Activated T-cell treated with anti-CD3 and anti-CD28 coated beads, Interleukin-2, amount 50 U/mL, for 72 hours (primary cell): ENCODE data around the gene ACKR4. TPM values are rescaled to one million over a fixed set of nuclear protein-coding genes. Genes with fewer than 3 reads are reported as not detected.
A peak's percentile ranks its signal among the peaks of the same experiment; 100 is the strongest.

Experiments used
- ATAC-seq, 2 donors: fragments of 150-1000 bp; cut with Tn5 transposase; replicated peaks in 1 of 2; 2 replicates each; pipeline ENCODE4 v1.10.0; 2021; ENCODE audit warnings: moderate library complexity in 2 of 2, mild to moderate bottlenecking in 1 of 2
- DNase-seq, 2 donors: peaks; one replicate each; pipeline ENCODE4 v3.0.0; 2021 to 2022; ENCODE audit warnings: mixed read lengths in 1 of 2
- H3K27ac Mint-ChIP-seq: one replicate; pipeline ENCODE4 v1.8.0; 2022; ENCODE audit warnings: mild to moderate bottlenecking, moderate library complexity, mixed read lengths
- H3K27me3 Mint-ChIP-seq: one replicate; pipeline ENCODE4 v1.8.0; 2022; ENCODE audit warnings: low read depth, mixed read lengths
- H3K36me3 Mint-ChIP-seq, 2 donors: one replicate each; pipeline ENCODE4 v1.8.0; 2022; ENCODE audit warnings: mixed read lengths in 2 of 2, mild to moderate bottlenecking in 1 of 2; ENCODE audit not compliant: insufficient read depth in 2 of 2
- H3K4me1 Mint-ChIP-seq: one replicate; pipeline ENCODE4 v1.8.0; 2022; ENCODE audit warnings: low read depth, mixed read lengths
- H3K4me3 Mint-ChIP-seq, 2 donors: one replicate each; pipeline ENCODE4 v1.8.0; 2022; ENCODE audit warnings: mild to moderate bottlenecking in 2 of 2, mixed read lengths in 2 of 2, moderate library complexity in 2 of 2
- H3K9me3 Mint-ChIP-seq, 2 donors: one replicate each; pipeline ENCODE4 v1.8.0; 2022; ENCODE audit warnings: mixed read lengths in 2 of 2
- total RNA-seq, 2 donors: library from RNA; stranded (reverse); gene quantifications; one replicate each; pipeline ENCODE4 v1.2.3, GENCODE V29; 2022

ACKR4 gene
- total RNA-seq, 2 donors from 2014 or later = not detected

GRCh38 chr3:132568422-132568821 lies 28.6 kb upstream of the ACKR4 start:
- DNase-seq (no peak), ATAC-seq (no peak)
- Mint-ChIP-seq H3K27ac (peak overlapping the region; percentile 93), H3K36me3 (peaks cover 2% of the 10 kb centered on the region in 2 donors), H3K4me1 (peaks cover 15% of the 10 kb centered on the region), H3K4me3 (peak overlapping the region in 1 of 2 donors; percentile 65), H3K9me3 (no peaks in the 10 kb centered on the region), H3K27me3 (no peaks in the 10 kb centered on the region)

DNA sequence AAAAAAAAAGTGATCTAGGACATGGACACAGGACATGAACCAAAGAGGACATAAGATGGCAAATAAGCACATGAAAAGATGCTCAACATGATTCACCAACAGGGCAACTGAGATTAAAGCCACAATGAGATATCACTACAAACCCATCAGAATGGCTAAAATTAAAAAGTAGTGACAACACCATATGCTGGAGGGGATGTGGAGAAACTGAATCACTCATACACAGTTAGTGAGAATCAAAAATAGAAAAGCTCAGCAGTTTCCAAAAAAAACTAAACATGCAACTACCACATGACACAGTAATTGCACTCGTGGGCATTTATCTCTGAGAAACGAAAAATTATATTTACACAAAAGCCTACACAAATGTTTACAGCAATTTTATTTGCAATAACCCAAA lies 27.9 kb upstream of the ACKR4 start:
- no peak for DNase-seq
- Mint-ChIP-seq H3K9me3 (no peaks in the 10 kb centered on the region), H3K4me3 (peak overlapping the region in 1 of 2 donors; percentile 65), H3K36me3 (peaks cover 0 to 2% of the 10 kb centered on the region in 2 donors), H3K4me1 (peaks cover 15% of the 10 kb centered on the region), H3K27ac (peak overlapping the region; percentile 93), H3K27me3 (no peaks in the 10 kb centered on the region)
- peak; percentile 65 to 92 for ATAC-seq

- DNase-seq (no peak), ATAC-seq (peak; percentile 25 to 52)
- H3K27ac Mint-ChIP-seq = peak overlapping the region; percentile 93
- H3K36me3 Mint-ChIP-seq = peaks cover 0 to 2% of the 10 kb centered on the region in 2 donors
- H3K27me3 Mint-ChIP-seq = no peaks in the 10 kb centered on the region
- no peaks in the 10 kb centered on the region for H3K9me3 Mint-ChIP-seq
- H3K4me3 Mint-ChIP-seq = peak overlapping the region in 1 of 2 donors; percentile 65
- peaks cover 15% of the 10 kb centered on the region for H3K4me1 Mint-ChIP-seq
Measured at GRCh38 chr3:132569580-132569979, 27.5 kb upstream of the ACKR4 start.

DNA sequence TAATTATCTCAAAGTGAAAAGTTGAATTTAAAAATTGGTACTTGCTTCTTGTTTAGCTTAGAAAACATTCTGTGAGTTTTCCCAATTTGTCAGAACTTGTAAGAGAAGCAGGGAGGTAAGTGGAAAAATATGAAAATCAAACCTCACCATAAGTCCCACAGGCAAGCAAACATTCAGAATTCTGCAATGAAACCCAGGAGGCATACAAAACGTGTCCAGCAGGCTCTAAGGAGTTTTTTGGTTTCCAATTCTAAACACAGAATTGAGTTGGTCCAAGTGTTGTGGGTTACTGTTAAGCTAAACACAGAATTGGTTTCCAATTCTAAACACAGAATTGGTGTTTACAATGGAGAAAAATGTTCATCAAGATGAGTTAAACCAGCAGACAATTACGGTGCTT lies 27.1 kb upstream of the ACKR4 start:
- DNase-seq (no peak), ATAC-seq (no peak)
- Mint-ChIP-seq H3K36me3 (peaks cover 0 to 2% of the 10 kb centered on the region in 2 donors), H3K4me3 (peak overlapping the region in 1 of 2 donors; percentile 65), H3K27ac (no peak overlapping the region), H3K9me3 (no peaks in the 10 kb centered on the region), H3K4me1 (peaks cover 15% of the 10 kb centered on the region), H3K27me3 (no peaks in the 10 kb centered on the region)

DNA sequence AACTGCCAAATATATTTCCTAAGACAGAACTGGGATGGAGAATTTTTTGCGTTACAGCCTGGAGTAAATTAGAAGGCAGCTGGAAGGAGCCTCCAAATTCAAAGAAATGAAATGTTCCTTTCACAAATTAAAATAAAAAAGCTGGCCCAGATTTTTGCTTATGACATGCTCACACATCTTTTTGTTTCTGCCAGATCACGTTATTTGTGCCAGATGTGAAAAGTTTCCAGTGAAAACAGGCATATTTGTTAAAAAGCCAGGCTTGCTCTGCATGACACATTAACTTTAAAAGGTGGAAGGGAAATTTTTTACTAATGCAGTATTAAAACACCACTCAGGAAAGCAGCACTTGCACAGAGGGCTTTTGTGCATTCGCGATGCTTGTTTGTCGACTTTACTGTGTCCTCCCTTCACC lies 23.3 kb upstream of the ACKR4 start:
- peaks cover 8% of the 10 kb centered on the region for H3K4me1 Mint-ChIP-seq
- no peaks in the 10 kb centered on the region for H3K9me3 Mint-ChIP-seq
- H3K4me3 Mint-ChIP-seq = no peak overlapping the region
- peaks cover 2 to 3% of the 10 kb centered on the region in 2 donors for H3K36me3 Mint-ChIP-seq
- H3K27ac Mint-ChIP-seq = no peak overlapping the region
- ATAC-seq = no peak
- H3K27me3 Mint-ChIP-seq = no peaks in the 10 kb centered on the region
- DNase-seq = no peak

GRCh38 chr3:132587401-132587800 lies 9.7 kb upstream of the ACKR4 start:
- H3K4me1 Mint-ChIP-seq = no peaks in the 10 kb centered on the region
- DNase-seq (no peak), ATAC-seq (no peak)
- H3K9me3 Mint-ChIP-seq = peaks cover 2% of the 10 kb centered on the region in 2 donors
- H3K4me3 Mint-ChIP-seq = no peak overlapping the region
- peaks cover 7 to 10% of the 10 kb centered on the region in 2 donors for H3K36me3 Mint-ChIP-seq
- no peaks in the 10 kb centered on the region for H3K27me3 Mint-ChIP-seq
- H3K27ac Mint-ChIP-seq = no peak overlapping the region

DNA sequence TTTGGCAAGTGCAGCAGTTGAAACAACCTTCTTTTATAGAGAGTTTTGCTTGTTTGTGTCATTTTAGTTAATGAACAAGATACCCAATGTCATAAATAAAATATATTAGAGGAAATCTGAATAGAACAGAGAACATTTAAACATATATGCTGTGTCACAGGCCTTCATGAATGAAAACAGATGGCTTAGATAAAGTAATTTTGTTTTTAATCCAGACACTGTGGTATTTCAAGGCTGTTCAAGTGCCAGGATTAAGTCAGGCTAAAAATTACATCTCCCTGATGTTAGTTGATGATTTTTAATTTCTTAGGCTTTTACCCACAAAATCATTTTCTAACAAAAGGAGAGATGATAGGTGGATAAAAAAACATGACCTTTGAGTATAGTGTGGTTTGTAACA lies 4.9 kb upstream of the ACKR4 start:
- Mint-ChIP-seq H3K4me1 (no peaks in the 10 kb centered on the region), H3K27ac (no peak overlapping the region), H3K27me3 (no peaks in the 10 kb centered on the region), H3K9me3 (peaks cover under 1% of the 10 kb centered on the region in 2 donors), H3K36me3 (peaks cover 9 to 17% of the 10 kb centered on the region in 2 donors), H3K4me3 (no peak overlapping the region)
- no peak for DNase-seq
- ATAC-seq = no peak

DNA sequence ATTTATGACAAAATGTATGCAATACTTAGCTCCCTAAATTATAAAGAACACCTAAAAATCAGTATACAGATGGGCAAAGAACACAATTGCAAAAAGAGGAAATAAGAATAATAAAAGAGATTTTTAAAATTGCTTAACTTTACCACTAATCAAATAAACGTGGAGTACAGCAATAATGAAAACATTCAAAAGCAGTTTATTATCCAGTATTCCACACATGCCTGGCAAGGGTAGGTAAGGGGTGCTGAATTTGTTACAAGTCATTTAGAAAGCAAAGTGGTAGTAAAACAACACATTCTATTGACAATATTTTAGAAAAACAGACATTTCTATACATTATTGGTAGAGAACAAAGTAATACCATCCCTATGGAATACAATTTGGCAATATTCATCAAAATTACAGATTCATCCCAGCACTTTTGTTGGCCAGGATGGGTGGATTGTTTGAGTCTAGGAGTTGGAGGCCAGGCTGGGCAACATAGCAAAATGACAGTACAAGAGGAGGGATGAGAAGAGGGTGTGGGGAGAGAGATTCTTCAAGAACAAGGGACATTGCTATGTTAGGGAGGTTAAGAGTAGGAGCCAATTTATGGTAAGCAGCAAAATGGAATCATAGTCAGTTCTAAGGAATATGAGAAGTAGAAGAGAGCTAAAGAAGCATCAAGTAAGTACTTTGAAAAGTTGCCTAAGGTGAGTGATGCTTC lies 3.7 kb upstream of the ACKR4 start:
- Mint-ChIP-seq H3K36me3 (peaks cover 9 to 15% of the 10 kb centered on the region in 2 donors), H3K4me3 (no peak overlapping the region), H3K9me3 (no peaks in the 10 kb centered on the region), H3K4me1 (no peaks in the 10 kb centered on the region), H3K27ac (no peak overlapping the region), H3K27me3 (no peaks in the 10 kb centered on the region)
- ATAC-seq = no peak
- no peak for DNase-seq

GRCh38 chr3:132593947-132594323 lies 3.1 kb upstream of the ACKR4 start:
- H3K27ac Mint-ChIP-seq = no peak overlapping the region
- no peaks in the 10 kb centered on the region for H3K9me3 Mint-ChIP-seq
- H3K27me3 Mint-ChIP-seq = no peaks in the 10 kb centered on the region
- no peak for DNase-seq
- no peak overlapping the region for H3K4me3 Mint-ChIP-seq
- no peak for ATAC-seq
- H3K4me1 Mint-ChIP-seq = no peaks in the 10 kb centered on the region
- H3K36me3 Mint-ChIP-seq = peaks cover 13 to 19% of the 10 kb centered on the region in 2 donors

DNA sequence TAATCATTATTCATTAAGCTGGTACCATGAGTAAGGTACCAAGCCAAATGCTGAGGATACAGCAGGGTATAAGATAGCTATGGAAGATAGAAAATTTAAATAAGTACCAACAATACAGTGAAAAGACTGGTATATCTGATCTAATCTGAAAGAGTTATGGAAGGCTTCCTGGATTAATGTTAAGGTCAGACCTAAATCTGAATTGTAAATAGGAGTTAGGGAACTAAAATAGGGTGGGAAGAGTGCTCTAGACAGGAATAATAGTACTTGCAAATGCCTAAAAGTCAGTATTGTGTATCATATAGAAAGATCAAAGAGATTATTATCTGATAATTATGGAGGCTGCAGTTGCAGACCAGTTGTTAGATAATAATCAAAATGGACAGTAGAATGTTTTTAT lies 2.6 kb upstream of the ACKR4 start:
- no peak for ATAC-seq

GRCh38 chr3:132595014-132595413 lies 2.1 kb upstream of the ACKR4 start:
- no peaks in the 10 kb centered on the region for H3K9me3 Mint-ChIP-seq
- no peaks in the 10 kb centered on the region for H3K27me3 Mint-ChIP-seq
- no peak for DNase-seq
- ATAC-seq = no peak
- H3K36me3 Mint-ChIP-seq = peaks cover 10 to 19% of the 10 kb centered on the region in 2 donors
- H3K27ac Mint-ChIP-seq = no peak overlapping the region
- H3K4me3 Mint-ChIP-seq = no peak overlapping the region
- no peaks in the 10 kb centered on the region for H3K4me1 Mint-ChIP-seq

More for the DNA sequence above, 2.6 kb upstream of the ACKR4 start:
- Mint-ChIP-seq H3K4me1 (no peaks in the 10 kb centered on the region), H3K27me3 (no peaks in the 10 kb centered on the region), H3K36me3 (peaks cover 13 to 19% of the 10 kb centered on the region in 2 donors), H3K27ac (no peak overlapping the region), H3K9me3 (no peaks in the 10 kb centered on the region), H3K4me3 (no peak overlapping the region)
- no peak for DNase-seq

- DNase-seq = no peak
- peaks cover 7 to 15% of the 10 kb centered on the region in 2 donors for H3K36me3 Mint-ChIP-seq
- H3K27me3 Mint-ChIP-seq = no peaks in the 10 kb centered on the region
- no peaks in the 10 kb centered on the region for H3K4me1 Mint-ChIP-seq
- no peak overlapping the region for H3K4me3 Mint-ChIP-seq
- H3K27ac Mint-ChIP-seq = no peak overlapping the region
- no peaks in the 10 kb centered on the region for H3K9me3 Mint-ChIP-seq
- ATAC-seq = no peak
Measured at GRCh38 chr3:132596326-132596725, 744 bp upstream of the ACKR4 start.

- H3K36me3 Mint-ChIP-seq = peaks cover 7 to 13% of the 10 kb centered on the region in 2 donors
- no peaks in the 10 kb centered on the region for H3K9me3 Mint-ChIP-seq
- H3K4me1 Mint-ChIP-seq = no peaks in the 10 kb centered on the region
- no peak for DNase-seq
- no peak for ATAC-seq
- no peaks in the 10 kb centered on the region for H3K27me3 Mint-ChIP-seq
- no peak overlapping the region for H3K4me3 Mint-ChIP-seq
- H3K27ac Mint-ChIP-seq = no peak overlapping the region
Measured at GRCh38 chr3:132597660-132598059, 590 bp downstream of the ACKR4 start.

GRCh38 chr3:132598181-132598580 lies 1.1 kb downstream of the ACKR4 start:
- no peaks in the 10 kb centered on the region for H3K4me1 Mint-ChIP-seq
- peaks cover 7 to 11% of the 10 kb centered on the region in 2 donors for H3K36me3 Mint-ChIP-seq
- no peak overlapping the region for H3K27ac Mint-ChIP-seq
- no peak overlapping the region for H3K4me3 Mint-ChIP-seq
- no peaks in the 10 kb centered on the region for H3K27me3 Mint-ChIP-seq
- ATAC-seq (no peak), DNase-seq (no peak)
- H3K9me3 Mint-ChIP-seq = no peaks in the 10 kb centered on the region
